K562 (cell line): Measurements from ENCODE around the gene FKBP2. TPM values are rescaled to one million over a fixed set of nuclear protein-coding genes. Genes with fewer than 3 reads are reported as not detected.

Source experiments
- ATF1 ChIP-seq, 2 experiments: fragments of 450-650 bp in 1 of 2; IDR thresholded peaks; 2 replicates each; pipeline ENCODE4 v1.6.1; 2016; ENCODE audit warnings: missing compliant biosample characterization in 1 of 2, missing genetic modification characterization in 1 of 2
- BHLHE40 ChIP-seq: IDR thresholded peaks from 2 replicates; pipeline ENCODE4 v1.6.1; 2011; ENCODE audit warnings: low read length, improper control_type of control experiment
- E2F5 ChIP-seq: sonication (generic); formaldehyde crosslinking; IDR thresholded peaks from 2 replicates; pipeline ENCODE4 v1.8.0; 2022; ENCODE audit warnings: mild to moderate bottlenecking, missing genetic modification reagents
- FOXP4 ChIP-seq: sonication (generic); formaldehyde crosslinking; IDR thresholded peaks from 2 replicates; pipeline ENCODE4 v1.8.0; 2022; ENCODE audit warnings: mild to moderate bottlenecking, missing genetic modification reagents, borderline replicate concordance
- GABPA ChIP-seq: fragments of 200-800 bp; sonication (Bioruptor generic); conservative IDR thresholded peaks from 2 replicates; pipeline ENCODE4 v1.6.1; 2016; ENCODE audit warnings: low read depth, missing genetic modification characterization, missing compliant biosample characterization
- HEY1 ChIP-seq: fragments of 250-450 bp; sonication (Bioruptor Pico); IDR thresholded peaks from 2 replicates; pipeline ENCODE4 v1.5.0; 2020; ENCODE audit warnings: mild to moderate bottlenecking, moderate library complexity, borderline replicate concordance
- ILF3 ChIP-seq: fragments of 450-650 bp; IDR thresholded peaks from 2 replicates; pipeline ENCODE4 v1.6.1; 2018; ENCODE audit warnings: antibody characterized with exemption, mild to moderate bottlenecking, moderate library complexity, borderline replicate concordance
- MBD1 ChIP-seq: fragments of 250-450 bp; sonication (Bioruptor Pico); IDR thresholded peaks from 2 replicates; pipeline ENCODE4 v1.8.0; 2022; ENCODE audit warnings: inconsistent platforms
- NFE2 ChIP-seq: IDR thresholded peaks from 2 replicates; pipeline ENCODE4 v1.6.1; 2014; ENCODE audit warnings: antibody characterized with exemption, low read depth
- PHF21A ChIP-seq: fragments of 450-650 bp; IDR thresholded peaks from 2 replicates; pipeline ENCODE4 v1.6.1; 2017; ENCODE audit warnings: low read depth, borderline replicate concordance
- PURB ChIP-seq: sonication (generic); formaldehyde crosslinking; IDR thresholded peaks from 2 replicates; pipeline ENCODE4 v1.9.0; 2021; ENCODE audit warnings: low read depth, mild to moderate bottlenecking, missing genetic modification reagents
- RB1 ChIP-seq: fragments of 450-650 bp; IDR thresholded peaks from 2 replicates; pipeline ENCODE4 v1.6.1; 2017; ENCODE audit warnings: low read depth, mild to moderate bottlenecking
- SAFB ChIP-seq: fragments of 200-400 bp; formaldehyde crosslinking; IDR thresholded peaks from 2 replicates; pipeline ENCODE4 v1.6.1; 2017; ENCODE audit warnings: low read depth, low read length, borderline replicate concordance
- SPI1 ChIP-seq: IDR thresholded peaks from 2 replicates; pipeline ENCODE4 v1.6.1; 2011; ENCODE audit warnings: low read depth, low read length, control low read depth, borderline replicate concordance
- TCF3 ChIP-seq: sonication (generic); formaldehyde crosslinking; IDR thresholded peaks from 2 replicates; pipeline ENCODE4 v1.4.0; 2020; ENCODE audit warnings: mild to moderate bottlenecking, missing genetic modification reagents
- TRIM28 ChIP-seq: fragments of 450-650 bp; IDR thresholded peaks from 2 replicates; pipeline ENCODE4 v1.6.1; 2017
- ZKSCAN1 ChIP-seq: fragments of 150-350 bp; IDR thresholded peaks from 2 replicates; pipeline ENCODE4 v1.6.1; 2016; ENCODE audit warnings: low read depth, low read length
- ZNF282 ChIP-seq: sonication (generic); formaldehyde crosslinking; IDR thresholded peaks from 2 replicates; pipeline ENCODE4 v1.8.1; 2023; ENCODE audit warnings: missing genetic modification reagents
- ZNF583 ChIP-seq: fragments of 250-450 bp; sonication (Bioruptor Pico); IDR thresholded peaks from 2 replicates; pipeline ENCODE4 v1.4.0; 2020
- polyA plus RNA-seq, 8 experiments: library from polyadenylated mRNA; depleted of rRNA in 4 of 8; stranded (reverse) in 5 of 8; unstranded in 3 of 8; fragments of >200 nt; fragmentation: Nextera tagmentation in 2 of 8; fragmentation: Illumina TruSeq in 1 of 8; extraction: Ambion mirVana in 2 of 8; extraction: Trizol in 1 of 8; gene quantifications; 2 replicates each; pipeline versions ENCODE4 v1.2.1 to v1.2.3, GENCODE V29; 2011 to 2014; ENCODE audit warnings: inconsistent platforms in 1 of 8, missing spikeins in 1 of 8
- total RNA-seq, 7 experiments: library from RNA; depleted of rRNA in 6 of 7; stranded (reverse); fragments of >200 nt in 6 of 7; fragmentation: Illumina TruSeq in 2 of 7; extraction: Trizol in 2 of 7; gene quantifications; 2 replicates each; pipeline versions ENCODE4 v1.2.1 to v1.2.3, GENCODE V29; 2011 to 2021; ENCODE audit warnings: low replicate concordance in 1 of 7

Gene FKBP2
- total and polyA plus RNA-seq, 9 of the 15 experiments (the other 6 are each of a cell fraction or from before 2014, with no cell fraction given): 3.5 to 151 (median 58.1) TPM

- TF ChIP-seq TRIM28: no peak
- TF ChIP-seq RB1: peak; percentile 53; the same call in 1 of the 2 replicates
- TF ChIP-seq PURB (CRISPR knock-in tag): no peak
- no peak for TF ChIP-seq NFE2
- no peak for TF ChIP-seq SAFB
- peak; percentile 70; the same call in 1 of the 2 replicates for TF ChIP-seq ZNF282
- TF ChIP-seq ILF3: 0 out of 2 replicates have a peak, but pooled peaks have one; percentile 1
- peak; percentile 57; the same call in 1 of the 2 replicates for TF ChIP-seq SPI1
- peak; percentile 82; the same call in 1 of the 2 replicates for TF ChIP-seq FOXP4 (CRISPR knock-in tag)
- TF ChIP-seq BHLHE40: no peak
- no peak for TF ChIP-seq HEY1 (CRISPR knock-in tag)
- no peak for TF ChIP-seq ZKSCAN1
- no peak; the same call in 1 of the 2 replicates for TF ChIP-seq E2F5
- TF ChIP-seq ZNF583 (CRISPR knock-in tag): peak; percentile 44; the same call in 1 of the 2 replicates
- TF ChIP-seq PHF21A: no peak
- TF ChIP-seq MBD1 (CRISPR knock-in tag): no peak
- TF ChIP-seq GABPA (tag): peak; percentile 99
- no peak for TF ChIP-seq TCF3 (CRISPR knock-in tag)
- no peak for TF ChIP-seq ATF1 (CRISPR knock-in tag; IDR thresholded peaks at IDR 0.05)
- peak; percentile 87 for TF ChIP-seq ATF1 (tag; IDR thresholded peaks at IDR 0.05)
Measured at GRCh38 chr11:64269540-64270220, 28.8 kb downstream of the FKBP2 start (continued).
